HL-60 (cell line): ENCODE data around the gene APH1B.

Experiments used
- DNase-seq, 2 experiments: peaks; one replicate each; pipeline ENCODE4 v3.0.0-alpha.2; 2010 to 2020; ENCODE audit warnings: low read depth in 1 of 2, low spot score in 1 of 2
- H3K27ac ChIP-seq: fragments of 250-450 bp; sonication (Bioruptor Pico); replicated peaks from 2 replicates; pipeline ENCODE4 v1.5.1; 2020; ENCODE audit warnings: mild to moderate bottlenecking, moderate library complexity
- H3K27me3 ChIP-seq: fragments of 250-450 bp; sonication (Bioruptor Pico); 2 replicates; pipeline ENCODE4 v1.5.1; 2021; ENCODE audit warnings: mild to moderate bottlenecking, moderate library complexity; ENCODE audit not compliant: insufficient read depth, poor library complexity, severe bottlenecking
- H3K4me3 ChIP-seq: replicated peaks from 2 replicates; pipeline ENCODE4 v1.5.1; 2011; ENCODE audit warnings: mild to moderate bottlenecking, control low read depth, low read length; ENCODE audit not compliant: insufficient read depth
- CTCF ChIP-seq: IDR thresholded peaks from one replicate; pipeline ENCODE4 v1.5.1; 2011; ENCODE audit warnings: low read length, control low read depth, inconsistent platforms; ENCODE audit not compliant: insufficient read depth
- GABPA ChIP-seq: IDR thresholded peaks from 2 replicates; pipeline ENCODE4 v1.6.1; 2012; ENCODE audit warnings: low read depth
- POLR2AphosphoS5 ChIP-seq: IDR thresholded peaks from 2 replicates; pipeline ENCODE4 v1.6.1; 2012; ENCODE audit warnings: low read depth
- REST ChIP-seq: IDR thresholded peaks from 2 replicates; pipeline ENCODE4 v1.6.1; 2012; ENCODE audit warnings: low read depth; ENCODE audit not compliant: insufficient replicate concordance
- SPI1 ChIP-seq: IDR thresholded peaks from 2 replicates; pipeline ENCODE4 v1.6.1; 2012; ENCODE audit warnings: low read depth, mild to moderate bottlenecking, borderline replicate concordance

APH1B gene

DNA sequence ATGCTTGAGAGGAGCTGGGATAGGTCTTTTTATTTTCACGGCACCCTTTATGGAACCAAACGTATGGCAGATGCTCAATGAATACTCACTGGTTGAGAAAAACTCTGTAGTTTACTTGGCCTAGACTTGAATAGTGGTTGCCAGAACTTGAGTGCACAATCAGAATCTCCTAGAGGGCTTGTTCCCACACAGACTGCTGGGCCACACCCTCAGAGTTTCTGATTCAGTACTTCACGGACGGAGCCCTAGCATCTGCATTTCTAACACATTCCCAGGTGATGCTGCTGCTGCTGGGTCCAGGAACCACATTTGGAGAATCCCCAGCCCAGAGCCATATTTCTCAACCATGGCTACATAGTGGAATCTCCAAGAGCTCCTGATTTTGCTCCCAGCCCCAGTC lies 79.7 kb downstream of the APH1B start:
- Histone ChIP-seq H3K27me3 (no peaks in the 10 kb centered on the region), H3K27ac (no peak overlapping the region), H3K4me3 (no peak overlapping the region)
- TF ChIP-seq REST (no peak), CTCF (no peak), SPI1 (no peak), GABPA (no peak), POLR2AphosphoS5 (no peak)
- no peak for DNase-seq

- no peak overlapping the region for H3K4me3 ChIP-seq
- DNase-seq, result no peak
- no peak overlapping the region for H3K27ac ChIP-seq
- H3K27me3 ChIP-seq, result no peaks in the 10 kb centered on the region
- no peak for TF ChIP-seq POLR2AphosphoS5
- no peak for TF ChIP-seq REST
- TF ChIP-seq GABPA, result no peak
- TF ChIP-seq SPI1, result no peak
- no peak for TF ChIP-seq CTCF
Observed at GRCh38 chr15:63357731-63358130, 80.3 kb downstream of the APH1B start.

- H3K4me3 ChIP-seq, result no peak overlapping the region
- H3K27ac ChIP-seq, result no peak overlapping the region
- TF ChIP-seq REST (no peak), CTCF (no peak), GABPA (no peak), POLR2AphosphoS5 (no peak), SPI1 (no peak)
- H3K27me3 ChIP-seq, result no peaks in the 10 kb centered on the region
- no peak for DNase-seq
Observed at GRCh38 chr15:63358241-63359029, 81.0 kb downstream of the APH1B start.
